Bone marrow (tissue), 2 donors: ENCODE measurements around the gene WWP2.

Experiments
- DNase-seq, 2 donors: peaks; one replicate each; lab custom pipeline; 2025; lab: John Stamatoyannopoulos, UW

WWP2 gene

DNA sequence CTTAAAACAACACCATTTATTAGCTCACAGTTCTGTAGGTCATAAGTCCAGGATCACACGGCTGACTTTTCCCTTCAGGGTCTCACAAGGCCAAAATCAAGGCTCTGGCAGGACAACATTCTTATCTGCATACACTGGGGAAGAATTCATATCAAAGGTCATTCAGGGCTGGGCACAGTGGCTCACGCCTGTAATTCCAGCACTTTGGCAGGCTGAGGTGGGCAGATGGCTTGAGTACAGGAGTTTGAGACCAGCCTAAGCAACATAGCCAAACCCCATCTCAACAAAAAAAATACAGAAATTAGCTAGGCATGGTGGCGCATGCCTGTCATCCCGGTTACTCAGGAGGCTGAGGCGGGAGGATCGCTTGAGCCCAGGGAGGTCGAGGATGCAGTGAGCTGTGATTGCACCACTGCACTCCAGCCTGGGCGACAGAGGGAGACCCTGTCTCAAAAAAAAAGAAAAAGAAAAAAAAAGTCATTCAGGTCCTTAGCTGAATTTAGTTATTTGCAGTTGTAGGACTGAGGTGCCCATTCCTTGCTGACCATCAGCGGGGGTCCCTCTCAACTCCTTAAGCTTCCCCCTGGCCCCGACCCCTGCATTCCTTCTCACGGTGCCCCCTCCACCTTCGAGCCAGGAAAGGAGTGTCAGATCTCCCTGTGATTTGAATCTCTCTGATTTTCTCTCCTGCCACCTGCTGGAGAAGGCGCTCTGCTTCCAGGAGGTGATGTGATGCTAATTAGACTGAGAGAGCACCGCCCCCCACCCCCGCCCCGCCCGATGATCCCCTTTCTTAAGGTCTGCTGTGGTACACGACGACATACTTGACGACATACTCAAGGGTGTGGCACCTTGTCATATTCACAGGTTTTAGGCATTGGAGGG lies 97.2 kb downstream of the WWP2 start:
- no peak for DNase-seq

DNA sequence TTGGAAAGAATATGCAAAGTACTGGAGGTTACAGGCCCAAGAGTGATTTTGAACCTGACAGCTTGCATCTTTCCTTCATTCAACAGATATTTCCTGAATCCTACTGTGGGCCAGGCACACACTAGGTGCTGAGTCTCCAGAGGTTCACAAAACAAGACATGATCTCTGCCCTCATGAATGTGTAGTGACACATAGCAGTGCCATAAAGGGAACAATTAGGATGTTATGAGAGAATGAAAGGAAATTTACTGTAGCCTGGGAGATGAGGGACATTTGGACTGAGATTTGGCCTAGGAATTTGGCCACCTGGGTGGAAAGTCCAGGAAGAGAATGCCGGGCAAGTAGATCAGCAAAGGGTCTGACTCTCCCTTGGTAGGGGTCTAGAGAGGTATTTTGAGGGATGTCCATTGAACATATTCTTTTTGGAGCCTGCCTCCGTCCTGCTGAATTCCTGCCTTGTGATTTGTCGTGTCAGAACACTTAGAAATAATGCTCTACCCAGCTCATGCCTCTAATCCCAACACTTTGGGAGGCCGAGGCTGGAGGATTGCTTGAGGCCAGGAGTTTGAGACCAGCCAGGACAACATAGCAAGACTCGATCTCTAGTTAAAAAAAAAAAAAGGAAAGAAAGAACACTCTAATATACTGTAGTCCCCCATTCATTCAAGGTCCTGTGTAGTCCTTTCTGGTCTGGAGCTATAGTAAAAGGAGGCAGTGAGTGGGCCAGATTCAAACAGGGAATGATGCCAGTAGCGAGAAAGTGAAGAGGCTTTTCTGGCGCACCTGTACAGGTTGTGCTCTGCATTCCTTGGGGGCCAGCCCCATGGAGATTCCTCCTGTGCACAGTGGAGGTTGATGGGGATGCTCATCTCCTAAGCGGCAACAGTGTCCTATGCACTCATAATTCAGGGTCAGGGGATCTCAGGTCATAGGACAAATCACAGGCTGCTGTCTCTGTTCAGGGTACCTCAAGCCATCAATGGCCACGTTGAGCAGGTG lies 98.4 kb downstream of the WWP2 start:
- no peak for DNase-seq

DNA sequence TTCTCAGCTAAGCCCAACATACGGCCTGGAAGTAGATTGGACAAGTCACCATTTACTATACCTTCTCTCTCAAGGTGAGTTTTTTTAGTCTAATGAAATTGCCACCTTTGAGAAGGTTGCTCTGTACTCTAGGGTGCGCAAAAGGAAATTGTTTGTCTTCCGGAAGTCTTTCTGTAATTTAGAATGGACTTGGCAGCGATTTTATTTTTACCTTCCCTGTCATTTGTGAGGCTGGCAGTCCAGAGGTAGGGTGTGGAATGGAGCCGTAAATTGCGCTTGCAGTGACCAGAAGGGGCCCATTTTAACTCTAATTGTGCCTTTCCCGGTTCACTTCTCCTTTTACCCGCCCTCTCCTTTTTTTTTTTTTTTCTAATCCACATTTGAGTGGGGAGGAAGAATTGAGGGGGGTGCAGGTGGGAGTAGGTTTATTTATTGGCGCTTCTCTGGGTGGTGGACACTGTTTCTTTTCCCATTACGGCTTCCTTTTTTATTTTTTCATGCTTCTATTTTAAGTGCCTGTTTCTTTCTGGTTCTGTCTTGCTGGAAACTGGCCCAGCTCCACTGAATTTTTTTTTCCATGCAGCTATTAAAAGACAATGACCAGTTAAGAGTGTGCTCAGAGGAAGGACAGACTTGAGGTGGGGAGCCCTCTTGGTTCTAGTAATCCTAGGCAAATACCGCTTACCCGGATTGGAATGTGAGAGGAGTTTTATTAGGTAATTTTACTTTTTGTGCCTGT lies 99.3 kb downstream of the WWP2 start:
- no peak for DNase-seq

DNA sequence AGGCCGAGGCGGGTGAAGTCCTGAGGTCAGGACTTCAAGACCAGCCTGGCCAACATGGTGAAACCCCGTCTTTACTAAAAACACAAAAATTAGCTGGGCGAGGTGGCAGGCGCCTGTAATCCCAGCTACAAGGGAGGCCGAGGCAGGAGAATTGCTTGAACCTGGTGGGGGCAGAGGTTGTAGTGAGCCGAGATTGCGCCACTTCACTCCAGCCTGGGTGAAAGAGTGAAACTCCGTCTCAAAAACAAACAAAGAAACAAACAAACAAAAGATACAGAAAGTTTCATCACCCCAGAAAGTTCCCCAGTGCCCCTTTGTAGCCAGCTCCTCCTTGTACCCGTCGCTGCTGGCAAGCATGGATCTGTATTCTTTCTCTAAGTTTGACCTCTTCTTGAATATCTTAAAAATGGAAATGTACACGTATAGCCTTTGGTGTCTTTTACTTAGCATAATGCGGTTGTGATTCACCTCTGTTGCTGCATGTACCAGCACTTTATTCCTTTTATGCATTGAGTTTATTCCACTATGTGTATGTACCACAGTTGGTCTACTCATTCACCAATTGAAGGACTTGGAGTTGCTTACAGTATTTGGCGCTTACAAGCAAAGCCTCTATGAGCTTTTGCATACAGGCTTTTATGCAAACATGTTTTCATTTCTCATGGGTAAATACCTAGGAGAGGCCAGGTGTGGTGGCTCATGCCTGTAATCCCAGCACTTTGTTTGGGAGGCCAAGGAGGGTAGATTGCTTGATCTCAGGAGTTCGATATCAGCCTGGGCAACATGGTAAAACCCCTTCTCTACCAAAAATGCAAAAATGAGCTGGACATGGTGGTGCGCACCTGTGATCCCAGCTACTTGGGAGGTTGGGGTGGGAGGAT lies 101.5 kb downstream of the WWP2 start:
- DNase-seq: no peak

DNA sequence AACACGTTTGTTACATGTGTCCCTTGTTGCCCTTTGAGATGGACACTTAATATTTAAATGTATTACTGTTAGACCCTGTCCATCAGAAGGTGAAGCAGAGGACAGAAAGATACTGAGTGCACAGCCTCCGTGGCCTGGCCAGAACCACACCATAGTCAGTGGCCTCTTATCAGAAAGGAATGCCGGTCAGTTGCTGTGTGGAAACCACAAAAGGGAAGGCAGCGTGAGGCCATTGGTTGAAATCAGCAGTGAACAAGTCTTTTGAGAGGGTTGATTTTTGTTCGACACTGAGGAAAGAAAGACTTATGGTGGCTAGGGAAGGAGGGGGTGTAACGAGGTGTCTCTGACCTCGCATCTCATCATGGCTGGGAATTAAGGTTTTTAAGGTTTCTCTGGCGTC lies 103.6 kb downstream of the WWP2 start:
- DNase-seq: no peak

DNA sequence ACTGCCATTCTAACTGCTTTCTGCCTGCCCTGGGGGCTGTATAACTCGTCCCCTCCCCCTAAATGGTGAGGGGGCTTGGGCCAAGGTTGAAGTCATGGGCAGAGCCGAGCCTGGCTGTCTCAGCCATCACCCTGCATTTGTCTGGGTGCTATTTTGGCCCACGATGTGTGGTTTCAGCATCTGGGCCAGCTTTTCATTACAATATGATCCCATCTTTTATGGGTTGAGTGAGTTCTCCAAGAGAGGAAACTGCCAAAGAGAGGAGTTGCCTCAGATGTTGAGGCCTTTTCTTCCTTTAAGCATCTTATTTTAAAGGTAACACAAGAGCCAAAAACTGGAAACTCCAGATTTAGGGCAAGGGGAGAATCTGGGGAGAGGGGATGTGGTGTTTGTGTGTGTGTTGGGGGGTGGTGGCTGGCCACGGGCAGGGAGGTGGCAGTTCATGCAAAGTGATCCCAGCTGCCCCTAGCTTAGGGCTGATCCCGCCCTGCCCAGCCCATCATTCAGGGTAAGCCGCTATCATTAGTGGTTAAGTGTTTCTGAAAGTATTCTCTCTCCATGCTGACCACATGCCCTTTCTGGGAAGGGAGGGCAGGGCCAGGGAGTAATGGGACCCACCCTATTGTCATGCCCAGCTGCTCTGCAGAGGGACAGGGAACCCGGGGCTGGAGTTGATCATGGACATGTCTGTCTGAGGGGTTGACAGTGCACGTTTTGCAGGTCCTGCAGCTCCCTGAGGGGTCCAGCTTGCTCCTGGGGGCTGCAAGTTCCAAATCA lies 105.8 kb downstream of the WWP2 start:
- DNase-seq: no peak

DNA sequence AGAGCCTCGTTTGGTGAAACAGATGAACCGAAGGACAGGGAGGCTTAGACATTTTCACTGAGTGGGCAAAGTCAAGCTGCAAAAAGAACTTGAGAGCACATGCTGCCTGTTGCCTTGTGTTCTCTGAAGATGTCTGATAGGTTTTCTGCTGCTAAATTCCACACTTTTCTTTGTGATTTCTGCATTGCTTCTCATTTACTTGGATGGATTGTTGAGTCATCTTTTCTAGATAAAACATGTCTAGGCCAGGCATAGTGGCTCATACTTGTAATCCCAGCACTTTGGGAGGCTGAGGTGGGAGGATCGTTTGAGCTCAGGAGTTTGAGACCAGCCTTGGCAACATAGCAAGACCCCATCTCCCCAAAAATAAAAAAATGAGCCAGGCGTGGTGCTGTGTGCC lies 108.6 kb downstream of the WWP2 start:
- DNase-seq: no peak

DNA sequence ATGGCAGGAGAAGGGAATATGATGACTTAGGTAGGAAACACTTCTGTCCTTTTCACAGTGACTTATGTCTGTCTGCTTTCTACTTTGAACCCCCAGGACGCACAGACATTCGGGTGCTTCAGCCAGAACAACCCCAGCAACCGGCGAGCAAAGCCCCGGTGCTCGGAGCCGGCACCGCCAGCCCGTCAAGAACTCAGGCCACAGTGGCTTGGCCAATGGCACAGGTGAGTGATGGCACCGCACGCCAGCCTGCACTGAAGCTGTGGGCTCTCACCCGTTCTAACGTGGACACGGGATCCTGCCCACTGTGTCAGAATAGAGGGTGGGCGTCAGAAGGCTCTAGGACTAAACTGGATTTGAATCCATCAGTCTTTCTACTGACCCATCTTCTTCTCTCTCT lies 109.6 kb downstream of the WWP2 start:
- no peak for DNase-seq

DNA sequence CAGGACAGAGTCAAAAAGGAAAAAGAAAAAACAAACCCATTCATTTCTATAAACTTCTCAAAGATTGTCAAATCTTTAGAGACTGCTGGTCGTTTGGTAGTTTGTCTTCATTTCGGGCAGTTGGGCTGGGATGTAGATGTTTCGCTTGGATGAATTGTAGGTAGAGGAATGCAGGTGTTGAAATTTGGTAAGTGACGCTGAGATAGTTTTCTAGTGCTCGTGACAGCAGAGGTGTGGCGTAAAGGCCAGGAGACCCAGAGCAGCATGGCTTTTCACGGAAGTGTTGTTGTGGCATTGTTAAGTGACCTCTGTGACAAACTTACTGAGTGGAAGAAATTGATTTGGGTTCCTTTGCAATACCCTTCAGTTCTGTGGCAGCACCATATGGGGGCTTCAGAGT lies 110.8 kb downstream of the WWP2 start:
- DNase-seq: no peak

DNA sequence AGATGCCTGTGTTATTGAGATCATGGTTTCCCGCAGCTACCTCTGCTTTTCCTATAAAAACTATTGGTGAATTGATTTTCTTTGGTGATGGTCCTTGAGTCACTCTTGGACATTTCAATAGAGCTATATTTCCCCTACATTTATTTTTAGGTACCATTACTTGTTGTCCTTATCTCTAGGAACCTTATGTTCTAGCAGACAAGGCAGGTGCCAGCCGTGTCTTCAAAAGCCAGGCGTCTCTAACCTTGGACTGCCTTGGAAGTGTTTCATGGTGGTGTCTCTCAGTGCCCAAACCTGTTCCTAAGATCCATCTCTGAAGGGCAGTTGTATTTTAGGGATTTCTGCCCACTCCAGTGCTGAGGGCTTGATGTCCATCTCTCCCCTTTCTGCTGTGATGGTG lies 111.7 kb downstream of the WWP2 start:
- no peak for DNase-seq

DNA sequence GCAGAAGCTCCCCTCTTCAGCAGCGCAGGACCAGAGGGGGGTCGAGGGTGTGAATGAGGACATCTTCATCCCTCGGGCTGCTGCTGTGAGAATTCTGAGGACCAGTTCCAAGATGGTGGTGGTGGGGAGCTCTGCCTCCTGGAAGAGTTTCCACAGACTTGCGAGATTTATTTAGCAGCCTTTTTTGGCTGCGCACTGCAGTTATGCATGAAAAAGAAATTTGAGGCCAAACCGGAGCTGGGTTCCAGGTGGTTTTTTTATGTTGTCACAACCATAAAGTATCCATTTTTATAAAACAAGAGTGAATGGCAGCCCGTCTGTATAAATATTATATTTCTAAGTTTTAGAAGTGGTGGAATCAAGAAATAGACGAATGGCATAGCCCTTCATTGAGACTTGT lies 112.1 kb downstream of the WWP2 start:
- no peak for DNase-seq

DNA sequence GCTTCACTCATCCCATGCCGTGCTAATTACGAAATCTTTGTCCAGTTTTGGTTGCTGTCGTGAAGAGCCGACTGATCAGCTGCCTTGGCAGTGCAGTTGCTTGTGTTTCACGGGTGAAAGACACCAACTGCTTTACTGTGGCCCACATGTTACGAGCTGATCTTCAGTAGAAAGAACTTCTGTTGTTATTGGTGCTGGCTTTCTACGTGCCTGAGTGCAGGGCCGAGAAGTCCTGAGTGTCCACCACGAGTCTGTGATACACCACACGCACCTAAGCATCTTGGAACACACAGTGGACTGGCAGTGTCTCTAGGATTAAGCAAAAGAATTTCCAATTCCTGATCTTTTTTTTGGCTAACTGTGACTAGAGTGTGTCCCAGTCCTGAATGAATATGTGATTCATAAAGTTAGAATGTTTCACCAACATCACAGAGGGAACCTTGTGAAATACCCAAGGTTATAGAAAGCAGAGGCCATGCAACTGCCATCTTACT lies 118.6 kb downstream of the WWP2 start:
- DNase-seq: no peak

DNA sequence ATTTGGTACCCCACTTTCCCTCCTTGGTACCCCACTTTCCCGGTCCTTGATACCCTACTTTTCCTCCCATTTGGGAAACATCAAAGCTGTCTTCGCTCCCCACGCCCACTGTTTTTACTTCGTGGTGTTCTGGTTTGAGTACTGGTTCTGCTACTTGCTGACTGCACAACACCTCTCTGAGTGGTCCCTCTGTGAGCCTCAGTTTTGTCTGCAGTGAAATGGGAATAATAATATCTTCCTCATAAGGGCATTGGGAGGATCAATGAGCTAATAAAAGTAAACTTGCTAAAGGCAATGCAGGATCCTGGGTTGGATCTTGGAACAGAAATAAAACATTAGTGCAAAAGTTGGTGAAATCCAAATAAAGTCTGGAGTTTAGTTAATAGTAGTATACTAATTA lies 119.0 kb downstream of the WWP2 start:
- DNase-seq: no peak

DNA sequence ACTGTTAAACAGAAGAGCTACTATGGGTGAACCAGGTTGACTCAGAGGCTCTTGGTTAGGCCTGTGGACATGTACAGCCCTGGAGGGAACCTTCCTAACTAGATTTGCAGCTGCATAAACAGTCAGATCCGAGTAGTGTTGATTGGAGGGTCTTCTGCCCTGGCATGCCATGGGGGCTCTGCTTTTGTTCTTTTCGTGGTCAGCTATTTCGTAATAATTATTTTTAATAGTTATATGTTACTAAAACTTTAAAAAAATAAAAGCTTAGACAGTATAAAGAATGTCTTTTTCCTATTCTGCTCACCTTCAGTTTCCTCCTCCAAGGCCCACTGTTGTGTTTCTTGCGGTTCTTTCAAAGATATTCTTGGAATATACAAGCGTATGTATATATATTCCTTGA lies 121.6 kb downstream of the WWP2 start:
- no peak for DNase-seq

DNA sequence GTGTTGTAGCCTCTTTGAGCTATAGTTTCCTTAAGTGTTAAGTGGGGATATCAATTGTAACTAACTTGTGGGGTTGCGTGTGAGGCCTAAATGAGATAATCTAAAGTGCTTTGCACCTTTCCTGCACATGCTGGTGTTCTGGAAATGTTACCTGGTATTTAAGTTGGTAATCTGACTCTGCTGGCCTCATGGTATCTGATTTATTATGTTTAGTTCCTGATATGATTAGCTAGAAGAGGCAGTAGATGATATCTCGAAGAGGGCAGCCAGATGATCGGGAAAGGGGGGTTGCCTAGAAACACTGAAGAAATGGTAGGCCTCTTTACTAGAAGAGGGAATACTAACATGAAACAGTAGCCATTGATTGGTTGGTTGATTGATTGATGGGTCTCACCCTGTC lies 123.6 kb downstream of the WWP2 start:
- no peak for DNase-seq

DNA sequence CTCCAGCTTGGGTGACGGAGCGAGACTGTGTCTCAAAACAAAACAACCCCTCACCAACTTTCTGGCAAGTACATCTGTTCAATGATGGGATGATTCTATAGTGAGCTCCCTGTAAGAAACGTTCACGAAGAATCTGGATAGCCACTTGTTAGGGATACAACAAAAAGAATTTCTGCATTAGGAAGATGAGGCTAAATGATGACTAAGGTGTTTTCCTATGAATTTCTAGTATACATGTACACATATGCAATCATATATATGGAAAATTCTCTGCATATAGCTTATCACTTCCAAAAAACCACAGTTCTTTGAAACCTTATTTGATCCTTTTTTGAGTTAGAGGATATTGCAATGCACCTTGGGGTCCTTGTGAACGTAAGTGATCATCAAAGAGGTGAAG lies 124.6 kb downstream of the WWP2 start:
- no peak for DNase-seq

DNA sequence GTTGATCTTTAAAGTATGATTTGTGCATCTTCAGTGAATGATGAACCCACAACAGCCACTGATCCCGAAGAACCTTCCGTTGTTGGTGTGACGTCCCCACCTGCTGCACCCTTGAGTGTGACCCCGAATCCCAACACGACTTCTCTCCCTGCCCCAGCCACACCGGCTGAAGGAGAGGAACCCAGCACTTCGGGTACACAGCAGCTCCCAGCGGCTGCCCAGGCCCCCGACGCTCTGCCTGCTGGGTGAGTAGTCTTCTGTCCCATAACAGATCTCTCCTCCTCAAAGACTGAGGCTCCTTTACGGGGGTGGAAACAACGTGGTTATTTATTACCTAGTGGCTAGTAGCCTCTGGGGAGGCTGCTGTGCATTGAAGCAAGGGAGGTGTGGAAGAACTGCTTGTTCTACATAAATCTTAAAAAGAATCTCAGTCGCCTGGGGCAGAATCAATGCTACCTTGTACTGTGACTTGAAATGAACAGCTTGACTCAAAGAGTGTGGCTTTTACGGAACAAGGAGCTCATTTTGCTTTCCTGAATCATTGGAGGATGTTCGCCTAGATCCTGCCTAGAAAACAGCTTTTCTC lies 126.0 kb downstream of the WWP2 start:
- DNase-seq: no peak

DNA sequence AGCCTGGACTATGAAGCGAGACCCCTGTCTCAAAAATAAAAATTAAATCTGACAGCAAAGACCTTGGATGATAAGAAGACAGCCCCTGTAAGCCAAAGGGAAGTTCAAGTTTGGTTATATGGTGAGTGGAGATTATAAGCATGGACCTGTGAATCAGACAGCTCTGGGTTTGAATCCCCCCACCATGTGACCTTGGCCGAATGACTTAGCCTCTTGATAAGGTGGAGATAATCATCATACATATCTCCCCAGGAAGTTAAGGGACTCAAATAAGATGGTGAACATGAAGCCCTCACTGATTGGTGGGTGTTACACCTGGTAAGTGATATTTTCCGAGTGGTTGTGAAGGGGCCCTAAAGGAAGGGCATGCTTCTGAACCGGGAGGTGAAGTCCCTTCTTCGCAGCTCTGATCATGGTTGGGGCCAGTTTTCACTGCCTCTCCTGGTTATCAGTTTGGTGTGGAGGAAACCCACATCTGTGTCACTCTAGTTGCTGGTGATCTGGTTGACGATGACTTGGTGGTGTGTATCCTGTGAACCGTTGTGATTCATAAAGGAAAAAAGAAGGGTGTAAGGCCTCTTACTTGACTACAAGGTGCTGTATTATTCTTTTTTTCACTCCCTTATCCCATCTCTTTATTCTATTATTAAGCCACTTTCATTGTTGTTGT lies 127.3 kb downstream of the WWP2 start:
- no peak for DNase-seq
